22Rv1 (cell line): ENCODE results near the gene CXCL17.

Source experiments
- ZFX ChIP-seq: fragments of 450-650 bp; IDR thresholded peaks from 2 replicates; pipeline ENCODE4 v1.6.1; 2017; ENCODE audit warnings: antibody characterized with exemption, borderline replicate concordance
- TF ChIP-seq, protein P1 (sequence below): fragments of 450-650 bp; IDR thresholded peaks from 2 replicates; pipeline ENCODE4 v1.5.1; 2017; ENCODE audit warnings: mild to moderate bottlenecking

DNA sequence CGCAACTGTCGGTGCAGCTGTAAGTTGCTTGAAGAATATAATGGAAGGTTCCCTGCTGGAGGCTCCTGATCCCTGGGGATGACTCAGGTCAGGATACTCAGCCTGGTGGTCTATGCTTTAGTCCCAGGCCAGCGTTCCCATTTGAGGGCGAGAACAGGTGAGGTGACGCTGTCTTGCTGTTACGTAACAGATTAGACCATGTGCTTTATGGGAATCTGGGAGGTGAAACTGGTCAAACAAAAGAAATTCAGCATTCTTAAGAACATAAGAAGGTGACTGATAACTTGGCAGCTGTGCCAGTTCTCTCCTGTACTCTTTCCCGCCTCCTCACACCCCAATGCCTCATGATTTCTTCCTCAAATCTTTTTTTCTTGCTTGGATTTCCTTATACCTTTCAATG lies at the start of gene CXCL17:
- TF ChIP-seq, protein P1, sequence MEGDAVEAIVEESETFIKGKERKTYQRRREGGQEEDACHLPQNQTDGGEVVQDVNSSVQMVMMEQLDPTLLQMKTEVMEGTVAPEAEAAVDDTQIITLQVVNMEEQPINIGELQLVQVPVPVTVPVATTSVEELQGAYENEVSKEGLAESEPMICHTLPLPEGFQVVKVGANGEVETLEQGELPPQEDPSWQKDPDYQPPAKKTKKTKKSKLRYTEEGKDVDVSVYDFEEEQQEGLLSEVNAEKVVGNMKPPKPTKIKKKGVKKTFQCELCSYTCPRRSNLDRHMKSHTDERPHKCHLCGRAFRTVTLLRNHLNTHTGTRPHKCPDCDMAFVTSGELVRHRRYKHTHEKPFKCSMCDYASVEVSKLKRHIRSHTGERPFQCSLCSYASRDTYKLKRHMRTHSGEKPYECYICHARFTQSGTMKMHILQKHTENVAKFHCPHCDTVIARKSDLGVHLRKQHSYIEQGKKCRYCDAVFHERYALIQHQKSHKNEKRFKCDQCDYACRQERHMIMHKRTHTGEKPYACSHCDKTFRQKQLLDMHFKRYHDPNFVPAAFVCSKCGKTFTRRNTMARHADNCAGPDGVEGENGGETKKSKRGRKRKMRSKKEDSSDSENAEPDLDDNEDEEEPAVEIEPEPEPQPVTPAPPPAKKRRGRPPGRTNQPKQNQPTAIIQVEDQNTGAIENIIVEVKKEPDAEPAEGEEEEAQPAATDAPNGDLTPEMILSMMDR, result no peak
- no peak for TF ChIP-seq ZFX
